GM19372 (cell line): ENCODE data around the gene COA7.
"Not testable (repeated sequence)": the region's sequence is repeated elsewhere in the genome, so short reads cannot be mapped to it uniquely, and the experiment has no call there.

Experiments
- ATAC-seq: cut with Tn5 transposase; IDR thresholded peaks from one replicate; pipeline ENCODE4 v1.9.1; 2021; ENCODE audit warnings: mild to moderate bottlenecking, low read depth, moderate library complexity; ENCODE audit not compliant: unreplicated experiment

Gene COA7

GRCh38 chr1:52697795-52698674 lies at the start of gene COA7:
Gene COA7 (minus strand): TSS chr1:52698347. CDS start chr1:52698326, 21 bp downstream.
- peak; percentile 45 for ATAC-seq

DNA sequence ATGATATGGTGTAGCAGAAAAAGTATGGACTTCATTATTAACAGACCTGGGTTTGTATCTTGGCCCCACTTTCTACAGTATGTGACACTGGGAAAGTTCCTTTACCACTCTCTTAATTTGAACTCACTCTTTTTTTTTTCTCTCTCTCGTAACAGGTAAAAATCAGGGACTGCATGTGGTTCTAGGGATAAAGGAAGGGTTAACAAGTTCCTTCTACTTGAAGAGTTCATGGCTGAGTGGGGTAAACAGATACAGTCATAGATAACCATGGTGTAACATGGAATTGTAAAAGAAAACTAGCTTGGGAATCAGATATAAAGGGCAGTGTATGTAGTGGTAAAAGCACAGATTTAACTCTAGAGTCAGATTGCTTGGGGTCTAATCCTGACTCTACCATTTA lies 49.3 kb upstream of the COA7 start:
- no peak for ATAC-seq

DNA sequence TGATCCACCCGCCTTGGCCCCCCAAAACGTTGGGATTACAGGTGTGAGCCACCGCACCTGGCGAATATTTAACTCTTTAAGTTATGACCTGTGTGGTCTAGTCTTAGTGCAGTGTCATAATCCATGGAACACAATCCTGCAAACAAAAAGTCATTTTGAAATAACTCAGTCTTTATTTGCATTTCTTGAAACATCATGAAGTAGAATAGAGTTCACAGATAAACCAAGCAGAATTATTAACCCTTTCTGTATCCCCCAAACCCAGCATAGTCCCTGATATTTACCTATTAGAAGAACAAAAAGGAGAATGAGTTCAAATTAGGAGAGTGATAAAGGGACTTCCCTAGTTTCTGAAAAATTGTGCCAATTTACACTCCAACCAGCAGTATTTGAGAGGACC lies 48.0 kb upstream of the COA7 start:
- ATAC-seq: no peak

DNA sequence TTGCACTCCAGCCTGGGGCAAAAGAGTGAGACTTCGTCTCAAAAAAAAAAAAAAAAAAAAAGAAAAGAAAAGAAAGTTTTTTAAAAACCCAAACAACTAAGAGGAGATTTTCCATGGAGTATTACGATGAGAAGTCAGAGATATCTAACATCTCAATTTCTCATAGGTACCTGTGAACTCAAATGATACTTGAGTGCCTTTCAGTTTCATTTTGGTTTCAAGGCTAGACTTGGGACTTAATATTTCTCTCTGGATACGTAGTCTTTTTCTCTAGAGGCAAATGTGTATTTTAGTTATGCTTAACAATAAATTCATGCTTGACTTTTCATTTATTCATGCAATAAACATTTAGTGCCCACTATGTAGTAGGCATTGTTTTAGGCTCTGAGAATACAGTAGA lies 43.1 kb upstream of the COA7 start:
- ATAC-seq: no peak

GRCh38 chr1:52739699-52740467 lies 41.7 kb upstream of the COA7 start:
- no peak for ATAC-seq

GRCh38 chr1:52738893-52739292 lies 40.7 kb upstream of the COA7 start:
- ATAC-seq: no peak

GRCh38 chr1:52738148-52738547 lies 40.0 kb upstream of the COA7 start:
- no peak for ATAC-seq

- ATAC-seq: not testable (repeated sequence)
These were observed 37.2 kb upstream of the COA7 start for GRCh38 chr1:52735371-52735770.

DNA sequence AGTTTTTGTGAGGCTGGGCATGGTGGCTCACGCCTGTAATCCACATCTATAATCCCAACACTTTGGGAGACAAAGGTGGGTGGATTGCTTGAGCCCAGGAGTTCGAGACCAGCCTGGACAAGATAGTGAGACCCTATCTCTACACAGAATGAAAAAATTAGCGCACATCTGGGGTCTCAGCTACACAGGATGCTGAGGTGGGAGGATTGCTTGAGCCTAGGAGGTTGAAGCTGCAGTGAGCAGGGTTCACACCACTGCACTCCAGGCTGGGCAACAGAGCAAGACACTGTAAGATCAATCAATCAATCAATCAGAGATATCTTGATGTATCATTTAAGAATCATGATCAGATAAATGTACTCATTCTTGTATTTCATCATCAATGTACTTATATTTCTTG lies 35.2 kb upstream of the COA7 start:
- no peak for ATAC-seq

- ATAC-seq: no peak
These were observed 30.0 kb upstream of the COA7 start for GRCh38 chr1:52727956-52728656.

- ATAC-seq: no peak
These were observed 29.0 kb upstream of the COA7 start for GRCh38 chr1:52727114-52727586.

GRCh38 chr1:52726265-52727113 lies 28.3 kb upstream of the COA7 start, which contains the start of gene ZYG11B:
Gene ZYG11B (plus strand): TSS chr1:52726453. CDS start chr1:52726654, 201 bp downstream.
- peak; percentile 95 for ATAC-seq

- no peak for ATAC-seq
These were observed 27.7 kb upstream of the COA7 start for GRCh38 chr1:52725903-52726264.

- no peak for ATAC-seq
These were observed 25.1 kb upstream of the COA7 start for GRCh38 chr1:52723260-52723659.

DNA sequence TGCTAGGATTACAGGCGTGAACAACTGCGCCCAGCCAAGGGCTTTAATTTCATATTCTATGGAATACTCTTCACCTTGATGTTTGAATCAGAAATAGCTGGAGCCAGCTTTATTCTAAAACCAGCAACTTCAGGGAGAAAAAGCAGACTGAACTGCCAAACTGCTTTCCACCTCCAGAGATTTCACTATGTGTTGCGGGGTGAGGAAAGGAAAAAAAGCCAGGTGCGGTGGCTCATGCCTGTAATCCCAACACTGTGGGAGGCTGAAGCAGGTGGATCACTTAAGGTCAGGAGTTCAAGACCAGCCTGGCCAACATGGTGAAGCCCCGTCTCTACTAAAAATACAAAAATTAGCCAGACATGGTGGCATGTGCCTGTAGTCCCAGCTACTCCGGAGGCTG lies 17.1 kb upstream of the COA7 start:
- ATAC-seq: not testable (repeated sequence)

GRCh38 chr1:52713590-52713989 lies 15.4 kb upstream of the COA7 start:
- no peak for ATAC-seq

DNA sequence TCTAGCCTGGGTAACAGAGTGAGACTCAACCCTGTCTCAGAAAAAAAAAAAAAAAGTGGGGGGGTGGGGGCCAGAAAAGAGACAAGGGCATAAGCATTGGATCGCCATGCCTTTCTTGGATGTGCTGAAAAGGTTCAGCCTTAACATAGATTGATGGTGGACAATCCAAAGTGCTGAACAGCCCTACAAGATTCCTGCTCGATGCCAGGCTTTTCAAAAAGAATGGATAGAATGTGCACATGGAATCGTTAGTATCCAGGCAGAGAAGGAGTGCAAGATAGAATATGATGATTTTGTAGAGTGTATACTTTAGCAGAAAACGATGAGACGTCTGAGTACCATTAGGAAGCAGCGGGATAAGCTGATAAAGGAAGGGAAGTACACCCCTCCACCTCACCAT lies 10.9 kb upstream of the COA7 start:
- no peak for ATAC-seq

- no peak for ATAC-seq
These were observed 9.9 kb upstream of the COA7 start for GRCh38 chr1:52707927-52708655.
